Sigmoid colon (tissue), 4 donors: ENCODE results near the gene TTC8.
A peak's percentile ranks its signal among the peaks of the same experiment; 100 is the strongest.

Source experiments
- POLR2A ChIP-seq, 2 donors: fragments of 450-650 bp; IDR thresholded peaks; one replicate each; pipeline ENCODE4 v1.6.1; 2016; ENCODE audit warnings: antibody characterized with exemption in 2 of 2, mild to moderate bottlenecking in 2 of 2, moderate library complexity in 2 of 2
- POLR2AphosphoS5 ChIP-seq, 4 donors: sonication (generic); formaldehyde crosslinking; IDR thresholded peaks; one replicate each; pipeline ENCODE4 v1.6.1; 2017; ENCODE audit warnings: antibody characterized with exemption in 4 of 4
- TF ChIP-seq, protein P1 (sequence below), 4 experiments: fragments of 450-650 bp in 3 of 4; fragments of 200-600 bp in 1 of 4; IDR thresholded peaks; one replicate each; pipeline ENCODE4 v1.5.1; 2016 to 2019; ENCODE audit warnings: antibody characterized with exemption in 4 of 4, mild to moderate bottlenecking in 3 of 4, moderate library complexity in 2 of 4

DNA sequence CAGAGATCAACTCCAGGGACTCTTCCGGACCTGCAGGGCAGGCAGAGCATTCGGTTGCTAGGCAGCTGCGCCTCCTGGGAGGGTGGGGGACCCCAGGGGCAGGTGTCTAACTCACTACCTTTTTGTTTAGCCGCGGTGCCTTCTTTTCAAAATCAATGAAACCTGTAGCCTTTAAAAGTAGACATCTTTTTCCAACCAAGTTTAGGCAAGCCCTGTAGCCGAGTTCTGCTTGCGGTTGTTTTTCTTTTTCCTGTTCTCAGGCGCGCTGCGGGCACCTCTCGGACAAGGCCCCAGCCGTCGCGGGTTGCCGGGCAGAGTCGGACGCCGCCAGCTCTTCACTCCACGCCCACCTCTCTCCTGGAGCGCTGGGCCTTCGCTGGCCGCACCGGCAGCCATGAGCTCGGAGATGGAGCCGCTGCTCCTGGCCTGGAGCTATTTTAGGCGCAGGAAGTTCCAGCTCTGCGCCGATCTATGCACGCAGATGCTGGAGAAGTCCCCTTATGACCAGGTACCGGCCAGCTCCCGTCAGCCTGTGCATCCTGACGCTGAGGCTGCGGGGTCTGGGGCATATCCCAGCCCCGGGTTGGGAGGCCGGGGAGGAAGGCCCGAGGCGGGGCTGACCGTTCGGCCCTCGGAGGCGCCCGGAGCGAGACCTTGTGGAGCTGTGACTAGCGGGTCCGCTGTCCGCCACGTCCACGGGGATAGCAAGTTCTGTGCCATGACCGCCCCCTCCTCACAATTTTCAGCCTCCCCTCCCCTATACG is at the start of gene TTC8:
- TF ChIP-seq, protein P1, sequence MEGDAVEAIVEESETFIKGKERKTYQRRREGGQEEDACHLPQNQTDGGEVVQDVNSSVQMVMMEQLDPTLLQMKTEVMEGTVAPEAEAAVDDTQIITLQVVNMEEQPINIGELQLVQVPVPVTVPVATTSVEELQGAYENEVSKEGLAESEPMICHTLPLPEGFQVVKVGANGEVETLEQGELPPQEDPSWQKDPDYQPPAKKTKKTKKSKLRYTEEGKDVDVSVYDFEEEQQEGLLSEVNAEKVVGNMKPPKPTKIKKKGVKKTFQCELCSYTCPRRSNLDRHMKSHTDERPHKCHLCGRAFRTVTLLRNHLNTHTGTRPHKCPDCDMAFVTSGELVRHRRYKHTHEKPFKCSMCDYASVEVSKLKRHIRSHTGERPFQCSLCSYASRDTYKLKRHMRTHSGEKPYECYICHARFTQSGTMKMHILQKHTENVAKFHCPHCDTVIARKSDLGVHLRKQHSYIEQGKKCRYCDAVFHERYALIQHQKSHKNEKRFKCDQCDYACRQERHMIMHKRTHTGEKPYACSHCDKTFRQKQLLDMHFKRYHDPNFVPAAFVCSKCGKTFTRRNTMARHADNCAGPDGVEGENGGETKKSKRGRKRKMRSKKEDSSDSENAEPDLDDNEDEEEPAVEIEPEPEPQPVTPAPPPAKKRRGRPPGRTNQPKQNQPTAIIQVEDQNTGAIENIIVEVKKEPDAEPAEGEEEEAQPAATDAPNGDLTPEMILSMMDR (IDR thresholded peaks at IDR 0.05) = no peak
- peak; percentile 81 to 92 (median 86) for TF ChIP-seq POLR2AphosphoS5 (IDR thresholded peaks at IDR 0.05)
- peak; percentile 55 to 62 for TF ChIP-seq POLR2A (IDR thresholded peaks at IDR 0.05)
